GM18499 (cell line): ENCODE data around the gene YJU2.

Experiments used
- ATAC-seq: cut with Tn5 transposase; IDR thresholded peaks from one replicate; pipeline ENCODE4 v1.9.1; 2021; ENCODE audit warnings: moderate number of reproducible peaks; ENCODE audit not compliant: insufficient read depth, unreplicated experiment

Gene YJU2

DNA sequence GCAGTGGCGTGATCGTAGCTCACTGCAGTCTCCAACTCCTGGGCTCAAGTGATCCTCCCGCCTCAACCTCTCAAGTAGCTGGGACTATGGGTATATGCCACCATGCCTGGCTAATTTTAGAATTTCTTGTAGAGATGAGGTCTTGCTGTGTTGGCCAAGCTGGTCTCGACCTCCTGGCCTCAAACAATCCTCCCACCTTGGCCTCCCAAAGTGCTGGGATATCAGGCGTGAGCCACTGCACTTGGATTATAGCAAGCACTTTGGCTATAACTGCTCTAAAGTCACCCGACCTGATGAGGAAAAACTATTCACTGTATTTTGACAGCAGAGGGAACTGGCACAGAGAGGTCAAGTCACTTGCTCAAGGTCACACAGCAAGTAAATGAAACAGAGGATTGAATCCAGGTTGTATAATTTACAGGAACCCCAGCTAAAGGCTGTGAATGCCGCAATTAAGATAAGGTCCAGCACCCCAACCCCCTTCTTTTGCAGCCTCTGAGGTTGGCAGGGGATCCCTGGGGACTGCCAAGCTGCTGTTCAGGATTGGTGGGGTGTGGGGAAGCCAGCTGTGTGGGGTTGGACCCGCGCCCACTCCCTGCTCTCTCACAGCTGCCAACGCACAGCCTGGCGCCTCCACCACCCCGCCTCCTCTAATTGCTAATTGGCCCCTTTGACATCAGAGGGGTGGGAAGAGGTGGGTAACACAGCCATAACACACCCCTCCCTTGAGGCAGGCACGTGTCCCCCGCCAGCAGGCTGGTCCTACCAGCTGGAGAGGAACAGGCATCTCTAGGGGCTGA, 49.3 kb downstream of the YJU2 start:
- no peak for ATAC-seq

DNA sequence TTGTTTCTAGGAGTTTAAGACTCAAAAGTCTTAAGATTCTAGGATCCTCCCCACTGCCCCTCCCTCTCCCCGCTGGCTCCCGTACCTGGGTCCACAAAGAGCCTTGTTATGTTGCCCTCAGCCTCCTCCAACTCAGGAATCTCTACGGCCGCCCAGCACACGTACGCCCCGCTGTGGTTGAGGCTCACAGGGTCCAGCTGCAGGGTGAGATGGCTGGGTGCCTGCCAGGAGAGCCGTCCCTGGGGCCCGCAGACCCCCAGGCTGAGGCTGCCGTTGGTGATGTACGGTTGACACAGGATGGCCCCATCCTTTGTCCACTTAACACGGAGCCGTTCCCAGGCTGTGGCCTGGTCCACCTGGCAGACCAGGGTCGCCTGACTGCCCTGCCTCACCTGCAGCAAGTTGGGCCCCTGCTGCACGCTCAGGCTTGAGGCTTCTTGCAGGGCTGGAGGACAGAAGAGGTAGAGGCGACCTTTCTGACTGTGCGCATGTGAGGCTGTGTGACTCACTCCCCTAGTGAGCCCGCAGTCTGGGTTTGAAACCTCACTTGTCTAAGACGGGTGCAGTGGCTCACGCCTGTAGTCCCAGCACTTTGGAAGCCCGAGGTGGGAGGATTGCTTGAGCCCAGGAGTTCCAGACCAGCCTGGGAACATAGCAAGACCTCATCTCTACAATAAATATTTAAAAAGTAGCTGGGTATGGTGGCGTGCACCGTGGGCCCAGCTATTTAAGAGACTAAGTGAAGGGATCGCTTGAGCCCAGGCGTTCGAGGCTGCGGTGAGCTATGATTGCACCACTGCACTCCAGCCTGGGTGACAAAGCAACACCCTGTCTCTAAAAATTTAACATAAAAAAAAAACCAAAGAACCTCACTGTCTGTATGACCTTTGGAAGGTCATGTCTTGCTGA, 51.3 kb downstream of the YJU2 start:
- no peak for ATAC-seq

DNA sequence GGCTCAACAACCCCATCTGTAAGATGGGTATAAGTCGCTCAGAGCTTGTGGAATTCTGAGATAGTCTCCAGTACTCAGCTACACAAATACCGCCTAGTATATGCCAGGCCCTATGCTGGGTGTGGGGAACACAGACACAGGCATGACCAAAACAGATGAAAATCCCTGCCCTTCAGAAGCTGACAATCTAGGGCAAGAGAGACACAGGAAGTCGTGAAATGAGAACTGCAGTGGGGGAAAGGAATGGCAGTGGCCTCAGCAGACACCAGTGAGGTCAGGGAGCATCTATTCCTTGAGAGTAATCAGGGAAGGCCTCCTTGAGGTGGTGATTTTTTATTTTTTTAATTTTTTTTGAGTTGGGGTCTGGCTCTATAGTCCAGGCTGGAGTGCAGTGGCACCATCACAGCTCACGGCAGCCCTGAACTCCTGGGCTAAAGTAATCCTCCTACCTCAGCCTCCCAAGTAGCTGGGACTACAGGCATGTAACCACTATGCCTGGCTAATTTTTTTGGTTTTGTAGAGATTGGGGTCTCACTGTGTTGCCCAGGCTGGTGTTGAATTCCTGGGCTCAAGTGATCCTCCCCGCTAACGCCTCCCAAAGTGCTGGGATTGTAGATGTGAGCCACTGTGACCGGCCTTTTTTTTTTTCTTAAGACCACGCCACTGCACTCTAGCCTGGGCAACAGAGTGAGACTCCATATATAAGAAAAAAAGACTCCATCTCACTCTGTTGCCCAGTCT, 52.1 kb downstream of the YJU2 start:
- ATAC-seq: no peak

DNA sequence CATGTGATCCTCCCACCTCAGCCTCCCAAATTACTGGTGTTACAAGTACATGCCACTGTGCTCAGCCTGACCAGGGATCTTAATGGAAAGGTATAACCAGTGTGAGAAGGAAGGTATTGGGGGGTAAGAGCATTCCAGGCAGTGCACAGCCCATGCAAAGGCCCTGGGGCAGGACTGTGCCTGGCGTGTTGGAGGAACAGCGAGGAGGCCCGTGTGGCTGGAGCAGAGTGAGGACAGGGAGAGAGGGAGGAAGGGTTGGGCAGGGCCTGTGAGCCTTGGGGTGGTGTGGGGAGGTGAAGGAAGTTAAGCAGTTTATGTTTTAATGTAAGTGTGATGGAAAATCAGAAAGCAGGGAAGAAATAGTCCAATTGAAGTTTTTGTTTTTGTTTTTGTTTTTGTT, 53.7 kb downstream of the YJU2 start:
- ATAC-seq: no peak

DNA sequence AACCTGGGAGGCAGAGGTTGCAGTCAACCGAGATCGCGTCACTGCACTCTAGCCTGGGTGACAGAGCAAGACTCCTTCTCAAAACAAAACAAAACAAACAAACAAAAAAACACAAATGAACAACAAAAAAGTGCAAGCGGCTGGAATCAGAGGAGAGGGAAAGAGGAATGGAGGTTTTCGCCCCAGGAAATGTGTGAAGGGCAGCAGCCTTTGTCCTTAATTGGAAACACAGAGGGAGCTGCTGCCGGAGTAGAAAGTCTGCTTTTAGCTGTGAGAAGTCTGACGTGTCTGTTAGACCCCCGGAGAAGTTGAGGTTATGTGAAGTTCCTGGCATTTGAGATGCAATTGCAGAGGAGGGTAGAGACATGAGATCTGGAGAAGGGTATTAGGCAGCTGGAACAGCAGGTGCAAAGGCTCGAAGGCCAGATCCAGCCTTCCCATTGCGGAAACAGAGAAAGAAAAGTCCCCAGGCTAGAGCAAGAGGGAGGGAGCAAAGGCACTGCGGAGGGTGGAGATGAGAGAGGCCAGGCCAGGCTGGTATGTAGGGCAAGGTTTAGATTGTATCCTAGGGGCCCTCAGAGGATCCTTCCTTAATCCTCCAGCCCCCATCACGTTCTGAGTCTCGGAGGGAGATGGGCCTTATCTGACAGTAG, 54.8 kb downstream of the YJU2 start:
- no peak for ATAC-seq

DNA sequence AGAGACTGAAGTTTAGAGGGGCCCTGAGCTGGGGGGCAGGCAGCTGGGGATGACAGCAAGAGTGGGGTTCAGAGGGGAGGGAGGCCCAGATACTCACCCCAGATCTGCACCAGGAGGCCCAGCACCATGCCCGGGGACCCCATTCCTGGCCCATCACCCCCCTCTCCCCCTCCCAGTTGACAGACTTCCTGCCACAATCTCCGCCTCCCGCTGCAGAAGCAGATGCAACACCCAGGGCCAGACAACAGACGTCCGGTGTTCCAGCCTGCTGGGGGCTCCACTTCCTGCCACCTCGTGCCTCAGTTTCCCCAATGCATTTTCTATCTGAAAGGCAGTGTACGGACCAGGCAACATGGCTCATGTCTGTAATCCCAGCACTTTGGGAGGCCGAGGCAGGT, 55.4 kb downstream of the YJU2 start, which contains the start of gene TMIGD2:
TSS of gene TMIGD2 (minus strand) at position 147 of the 398 bp plus-strand sequence. CDS start at position 143, 4 bp downstream.
- ATAC-seq: no peak

DNA sequence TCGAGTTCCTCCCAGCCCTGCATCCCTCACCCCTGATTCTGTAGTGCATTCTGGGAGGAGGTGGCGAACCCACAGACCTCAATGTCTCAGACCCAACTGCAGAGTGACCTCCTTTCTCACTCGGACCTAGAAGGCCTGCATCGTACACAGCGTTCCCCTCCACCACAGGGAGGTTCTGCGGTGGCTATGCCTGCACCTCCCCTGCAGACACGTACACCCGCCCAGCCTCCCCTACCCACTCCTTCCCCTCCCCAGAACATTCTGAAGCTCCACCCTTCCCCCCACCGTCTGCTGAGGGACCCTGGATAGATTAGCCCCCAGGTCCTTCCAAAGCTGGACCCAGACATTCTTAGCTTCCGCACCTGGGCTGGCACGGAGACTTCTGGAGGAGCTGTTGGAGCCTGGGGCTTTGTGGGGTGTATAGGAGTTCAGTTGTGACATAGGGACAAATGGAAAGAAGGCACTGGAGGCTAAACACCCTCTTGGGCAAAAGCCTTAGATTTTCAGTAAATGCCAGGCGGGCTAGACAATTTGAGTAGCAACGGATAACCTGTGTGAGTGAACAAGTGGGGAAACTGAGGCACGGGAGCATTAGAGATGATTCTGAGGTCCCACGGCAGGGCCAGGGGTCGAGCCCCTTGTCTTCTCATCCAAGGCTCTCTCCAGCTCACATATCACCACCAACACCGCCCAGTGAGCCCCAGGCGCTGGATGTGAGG, 57.1 kb downstream of the YJU2 start:
- ATAC-seq: no peak

DNA sequence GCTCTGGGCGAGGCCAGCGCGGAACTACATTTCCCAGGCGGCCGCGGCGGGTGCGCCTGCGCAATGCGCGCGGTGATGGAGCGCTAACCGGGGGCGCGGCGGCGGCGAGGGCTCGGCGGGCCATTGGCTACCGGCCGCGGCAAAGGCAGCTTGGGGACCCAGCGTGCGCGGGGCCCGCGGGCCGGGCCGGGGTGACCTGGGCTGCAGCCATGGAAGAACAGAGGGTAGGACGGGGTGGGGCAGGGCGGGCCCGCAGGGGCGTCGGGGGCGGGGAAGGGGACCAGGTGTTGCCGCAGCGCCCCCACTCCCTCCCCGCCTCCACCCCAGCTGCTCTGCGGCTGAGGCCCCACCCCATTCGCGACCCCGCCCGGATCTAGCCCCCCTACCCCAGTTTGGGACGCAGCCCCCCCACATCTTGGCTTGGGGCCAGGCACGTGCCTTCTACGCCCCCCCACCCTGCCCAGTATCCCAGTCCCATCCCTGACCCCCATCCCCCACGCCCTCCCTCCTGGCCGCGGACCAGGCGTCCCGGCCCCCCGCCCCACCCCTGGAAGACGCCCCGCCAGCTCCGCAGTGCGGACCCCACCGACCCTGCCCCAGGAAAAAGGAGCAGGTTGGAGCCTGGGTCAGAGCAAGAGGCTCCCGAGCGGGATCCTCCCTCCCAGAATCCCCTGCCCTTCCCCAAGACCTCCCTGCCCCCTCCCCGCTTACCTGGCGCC, 57.8 kb downstream of the YJU2 start, which contains the start of gene FSD1:
TSS of gene FSD1 (plus strand) at position 61 of the 719 bp plus-strand sequence. CDS start at position 210, 149 bp downstream.
- ATAC-seq: no peak

DNA sequence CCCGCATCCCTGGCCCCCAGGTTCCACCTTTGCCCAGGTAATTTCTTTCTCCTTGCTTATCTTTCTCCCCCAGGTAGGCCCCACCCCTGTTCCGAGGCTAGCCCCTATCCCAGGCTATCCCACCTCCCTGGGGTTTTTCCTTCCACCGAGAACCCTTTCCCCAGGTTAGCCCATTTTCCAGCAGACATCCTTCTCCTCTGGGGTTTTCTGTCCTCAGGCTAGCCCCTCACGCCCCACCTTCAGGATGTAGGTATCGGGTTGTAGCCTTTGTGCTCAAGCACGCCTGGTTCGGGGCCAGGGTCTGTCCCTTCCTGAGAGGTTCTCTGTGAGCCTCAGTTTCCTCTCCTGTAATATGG, 58.4 kb downstream of the YJU2 start:
- no peak for ATAC-seq

DNA sequence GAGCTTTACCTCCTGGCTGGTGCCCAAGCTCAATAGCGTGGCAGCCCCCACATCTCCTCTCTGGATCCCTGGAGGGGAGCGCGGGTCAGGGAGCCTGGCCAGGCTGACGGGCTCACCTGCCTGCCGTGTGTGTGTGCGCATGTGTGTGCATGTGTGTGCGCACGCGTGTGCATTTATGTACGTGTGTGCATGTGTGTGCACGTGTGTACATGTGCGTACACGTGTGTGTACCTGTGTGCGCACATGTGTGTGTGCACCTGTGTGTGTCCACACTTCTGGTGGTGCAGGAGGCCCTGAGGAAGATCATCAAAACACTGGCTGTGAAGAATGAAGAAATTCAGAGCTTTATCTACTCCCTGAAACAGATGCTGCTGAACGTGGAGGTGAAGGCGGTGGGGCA, 58.8 kb downstream of the YJU2 start:
- ATAC-seq: no peak

DNA sequence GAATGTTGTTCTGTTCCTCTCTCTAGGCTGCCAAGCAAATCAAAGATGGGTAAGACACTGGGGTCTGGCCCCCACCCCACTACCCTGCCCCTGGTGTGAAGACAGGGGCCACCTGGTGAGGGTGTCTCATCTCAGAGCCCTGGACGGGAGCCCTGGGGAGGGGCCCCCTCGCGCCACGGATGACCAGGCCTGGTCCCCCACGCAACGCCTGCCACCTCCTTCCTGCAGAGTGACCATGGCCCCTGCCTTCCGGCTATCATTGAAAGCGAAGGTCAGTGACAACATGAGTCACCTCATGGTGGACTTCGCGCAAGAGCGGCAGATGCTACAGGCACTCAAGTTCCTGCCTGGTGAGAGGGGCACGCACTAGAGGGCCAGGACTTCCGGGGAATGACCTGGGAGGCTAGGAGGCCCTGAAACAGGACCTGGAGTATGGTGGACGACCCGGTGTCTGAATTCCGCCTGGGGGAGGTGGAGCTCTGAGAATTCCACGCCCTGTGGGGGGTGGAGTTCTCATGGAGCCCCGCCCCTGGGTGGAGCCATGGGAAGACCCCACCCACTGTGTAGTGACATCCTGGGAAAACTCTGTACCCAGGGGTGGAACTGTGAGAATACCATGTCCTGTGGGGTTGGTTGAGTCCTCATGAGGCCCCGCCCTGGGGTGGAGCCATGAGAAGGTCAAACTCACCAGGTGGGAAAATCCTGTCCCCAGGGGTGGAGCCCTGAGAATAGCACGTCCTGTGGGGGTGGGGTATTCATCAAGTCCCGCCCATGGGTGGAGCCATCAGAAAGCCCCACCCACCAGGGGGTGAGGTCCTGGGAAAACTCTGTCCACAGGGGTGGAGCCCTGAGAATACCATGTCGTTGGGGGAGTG, 63.6 kb downstream of the YJU2 start:
- ATAC-seq: no peak

DNA sequence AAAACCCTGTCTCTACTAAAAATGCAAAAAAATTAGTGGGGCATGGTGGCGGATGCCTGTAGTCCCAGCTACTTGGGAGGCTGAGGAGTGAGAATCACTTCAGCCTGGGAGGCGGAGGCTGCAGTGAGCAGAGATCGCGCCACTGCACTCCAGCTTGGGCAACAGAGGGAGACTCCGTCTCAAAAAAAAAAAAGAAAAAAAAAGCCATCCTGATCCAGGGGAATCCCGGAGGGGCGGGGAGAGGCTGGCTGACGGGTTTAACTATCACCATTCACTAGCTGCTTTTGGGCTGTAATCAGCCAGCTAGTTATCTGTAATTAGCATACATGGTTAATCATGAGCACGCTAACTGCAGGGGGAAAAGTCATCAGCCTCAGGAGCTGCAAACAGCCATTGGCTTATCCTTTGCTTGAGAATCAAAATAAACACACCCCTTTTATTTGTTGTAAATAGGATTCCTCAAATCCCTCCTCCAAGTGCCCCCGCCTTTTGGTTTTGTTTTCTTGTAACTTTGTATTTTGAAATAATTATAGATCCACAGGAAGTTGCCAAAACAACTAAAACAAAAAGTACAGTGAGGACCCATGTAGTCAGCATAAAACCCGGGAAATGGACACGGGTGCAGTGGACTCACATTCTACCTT, 67.1 kb downstream of the YJU2 start:
- no peak for ATAC-seq

DNA sequence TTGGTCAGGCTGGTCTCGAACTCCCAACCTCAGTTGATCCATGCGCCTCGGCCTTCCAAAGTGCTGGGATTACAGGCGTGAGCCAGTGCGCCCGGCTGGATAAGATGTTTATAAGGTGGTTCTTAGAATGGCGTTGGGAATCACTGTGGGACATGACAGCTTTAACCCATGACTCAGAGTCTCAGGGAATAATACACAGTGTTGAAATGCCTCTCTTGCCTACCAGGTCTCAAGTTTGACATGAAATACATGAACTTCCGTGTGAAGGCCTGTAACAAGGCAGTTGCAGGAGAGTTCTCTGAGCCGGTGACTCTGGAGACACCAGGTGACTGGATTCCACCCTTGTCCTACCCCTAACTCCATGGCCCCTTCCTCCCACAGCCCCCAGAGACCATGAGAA, 70.1 kb downstream of the YJU2 start:
- ATAC-seq: no peak

DNA sequence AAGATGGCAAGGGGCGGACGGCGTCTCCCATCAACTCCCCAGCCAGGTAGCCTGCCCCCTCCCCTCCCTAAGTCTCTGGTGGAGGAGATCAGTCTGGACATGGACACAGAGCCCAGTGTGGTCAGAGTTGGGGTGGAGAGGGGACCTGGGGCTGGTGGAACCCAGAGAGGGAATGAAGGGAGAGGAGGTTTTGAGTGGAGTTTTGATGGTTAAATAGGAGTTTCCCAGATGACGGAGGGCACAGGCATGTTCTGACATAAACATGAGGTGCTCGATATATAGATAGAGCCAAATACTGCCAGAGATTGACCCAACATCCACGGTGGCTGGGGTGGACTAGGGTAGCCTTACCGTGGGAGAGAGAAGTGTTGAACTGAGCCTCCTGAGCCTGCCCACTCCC, 71.6 kb downstream of the YJU2 start:
- ATAC-seq: no peak
